Right lobe of liver (tissue), 6 donors: ENCODE results near the gene USP7. TPM values are rescaled to one million over a fixed set of nuclear protein-coding genes. Genes with fewer than 3 reads are reported as not detected.

Source experiments
- ATAC-seq, 4 donors: fragments of 200-7000 bp; cut with Tn5 transposase; one replicate each; pipeline ENCODE4 v1.9.1; 2020; ENCODE audit warnings: mild to moderate bottlenecking in 4 of 4, moderate library complexity in 4 of 4
- DNase-seq, 3 donors: peaks; one replicate each; pipeline ENCODE4 v3.0.0-alpha.2; 2020
- H3K27ac ChIP-seq, 3 donors: fragments of 200-600 bp; one replicate each; pipeline ENCODE4 v1.8.0; 2022
- H3K27me3 ChIP-seq, 2 donors: fragments of 200-600 bp; one replicate each; pipeline ENCODE4 v1.8.0; 2022
- H3K36me3 ChIP-seq, 4 donors: fragments of 200-600 bp; sonication (generic) in 1 of 4; one replicate each; pipeline versions ENCODE4 v1.5.1 to v1.8.0; 2017 to 2022; ENCODE audit warnings: control low read depth in 1 of 4
- H3K4me1 ChIP-seq, 4 donors: fragments of 200-600 bp; sonication (generic) in 1 of 4; one replicate each; pipeline versions ENCODE4 v1.5.1 to v1.8.0; 2017 to 2022; ENCODE audit warnings: control low read depth in 1 of 4
- H3K4me3 ChIP-seq, 3 donors: fragments of 200-600 bp; one replicate each; pipeline ENCODE4 v1.8.0; 2022
- H3K9me3 ChIP-seq, 4 donors: fragments of 200-600 bp; sonication (generic) in 1 of 4; one replicate each; pipeline versions ENCODE4 v1.5.1 to v1.8.0; 2017 to 2022; ENCODE audit warnings: control low read depth in 1 of 4
- CTCF ChIP-seq, 4 donors: fragments of 200-600 bp in 3 of 4; fragments of 450-650 bp in 1 of 4; IDR thresholded peaks; one replicate each; pipeline versions ENCODE4 v1.5.1 to v1.8.0; 2016 to 2022; ENCODE audit warnings: antibody characterized with exemption in 4 of 4, mild to moderate bottlenecking in 2 of 4
- POLR2A ChIP-seq: fragments of 450-650 bp; IDR thresholded peaks from one replicate; pipeline ENCODE4 v1.6.1; 2017; ENCODE audit warnings: antibody characterized with exemption, mild to moderate bottlenecking
- WGBS: methylation state at CpG from one replicate; pipeline ENCODE4 v1.1.6; 2018; ENCODE audit warnings: low coverage, low lambda C conversion rate; ENCODE audit not compliant: insufficient coverage; ENCODE audit errors: missing lambda C conversion rate; 5-methylcytosine and 5-hydroxymethylcytosine counted together
- intact Hi-C, 2 donors: fragments of 100-400 bp; cut with DNase I; formaldehyde crosslinking; loops; one replicate each; pipeline versions ENCODE4 v1.11.2 to v1.14.1; 2022
- total RNA-seq, 6 experiments: library from RNA; depleted of rRNA in 2 of 6; stranded (reverse); fragments of >200 nt in 2 of 6; fragmentation: NEBNext Ultra II Directional in 3 of 6; extraction: Animal tissue kit (Norgen Biotek cat#: 25700) in 3 of 6; gene quantifications; one replicate each; pipeline versions ENCODE4 v1.1.0 to v1.2.4, GENCODE V29; 2016 to 2023
- donor health status: DM: no; HTN: yes; CAD: no.
- donor health status: DM: no; HTN: no; CAD: no.
- donor health status: DM: no; HTN: no; CAD: no.
- donor health status: DM: no; HTN: yes; CAD: no.
- donor health status: DM: no; HTN: yes; CAD: no.

The USP7 gene
- total RNA-seq, 6 experiments from 2014 or later = 46.8 to 55.8 (median 49.1) TPM

- H3K4me3 ChIP-seq = no peak overlapping the region
- no peak for ATAC-seq
- no peak overlapping the region for H3K27ac ChIP-seq
- H3K36me3 ChIP-seq = peaks cover 0 to 8% (median 6%) of the 10 kb centered on the region in 4 donors
- DNase-seq = no peak
- intact Hi-C loops = no loop called here
- H3K27me3 ChIP-seq = no peaks in the 10 kb centered on the region
- peaks cover 0 to 29% (median 9%) of the 10 kb centered on the region in 4 donors for H3K4me1 ChIP-seq
- TF ChIP-seq POLR2A (no peak), CTCF (IDR thresholded peaks at IDR 0.05) (no peak)
- H3K9me3 ChIP-seq = no peaks in the 10 kb centered on the region
- WGBS = 88% methylated on average over 8 of the region's 26 CpGs
Observed at GRCh38 chr16:8848231-8848938, 115.3 kb downstream of the USP7 start.

GRCh38 chr16:8847623-8848022 lies 116.1 kb downstream of the USP7 start:
- Histone ChIP-seq H3K4me3 (no peak overlapping the region), H3K9me3 (no peaks in the 10 kb centered on the region), H3K27me3 (no peaks in the 10 kb centered on the region), H3K4me1 (peaks cover 0 to 29% (median 9%) of the 10 kb centered on the region in 4 donors), H3K36me3 (peaks cover 0 to 8% (median 3%) of the 10 kb centered on the region in 4 donors), H3K27ac (no peak overlapping the region)
- WGBS = 86% methylated on average over 7 of the region's 15 CpGs
- no peak for DNase-seq
- intact Hi-C loops = no loop called here
- no peak for ATAC-seq
- TF ChIP-seq POLR2A = no peak
- no peak for TF ChIP-seq CTCF (IDR thresholded peaks at IDR 0.05)

- no peaks in the 10 kb centered on the region for H3K27me3 ChIP-seq
- H3K27ac ChIP-seq = no peak overlapping the region
- H3K4me3 ChIP-seq = no peak overlapping the region
- ATAC-seq (no peak), DNase-seq (no peak)
- 69% methylated on average over 11 of the region's 13 CpGs for WGBS
- H3K36me3 ChIP-seq = peaks cover 0 to 8% (median 3%) of the 10 kb centered on the region in 4 donors
- intact Hi-C loops = no loop called here
- H3K4me1 ChIP-seq = peaks cover 0 to 26% (median 9%) of the 10 kb centered on the region in 4 donors
- H3K9me3 ChIP-seq = no peaks in the 10 kb centered on the region
- TF ChIP-seq CTCF (IDR thresholded peaks at IDR 0.05) (no peak), POLR2A (no peak)
Observed at GRCh38 chr16:8847145-8847544, 116.6 kb downstream of the USP7 start.

- DNase-seq (no peak), ATAC-seq (no peak)
- H3K4me1 ChIP-seq = peaks cover 0 to 21% (median 9%) of the 10 kb centered on the region in 4 donors
- intact Hi-C loops = no loop called here
- H3K4me3 ChIP-seq = no peak overlapping the region
- H3K9me3 ChIP-seq = no peaks in the 10 kb centered on the region
- no peak for TF ChIP-seq CTCF (IDR thresholded peaks at IDR 0.05)
- TF ChIP-seq POLR2A = no peak
- H3K36me3 ChIP-seq = peaks cover 0 to 8% (median 3%) of the 10 kb centered on the region in 4 donors
- no peaks in the 10 kb centered on the region for H3K27me3 ChIP-seq
- 87% methylated on average over 5 of the region's 10 CpGs for WGBS
- no peak overlapping the region for H3K27ac ChIP-seq
Observed at GRCh38 chr16:8846401-8846932, 117.2 kb downstream of the USP7 start.
